Osteoblast (primary cell): ENCODE measurements around the gene TBC1D10A. TPM values are rescaled to one million over a fixed set of nuclear protein-coding genes. Genes with fewer than 3 reads are reported as not detected.

Experiments
- DNase-seq: peaks from one replicate; pipeline ENCODE4 v3.0.0; 2011; ENCODE audit warnings: low spot score, mixed read lengths; ENCODE audit not compliant: insufficient read length; ENCODE audit errors: missing footprints
- H2AFZ ChIP-seq: 2 replicates; pipeline ENCODE4 v1.6.0; 2011; ENCODE audit warnings: mild to moderate bottlenecking, low read length
- H3K27ac ChIP-seq: 2 replicates; pipeline ENCODE4 v1.5.1; 2011; ENCODE audit warnings: mild to moderate bottlenecking, low read depth, low read length, moderate library complexity
- H3K27me3 ChIP-seq: 2 replicates; pipeline ENCODE4 v1.6.0; 2012; ENCODE audit warnings: mild to moderate bottlenecking, control low read depth, inconsistent platforms, low read length, moderate library complexity; ENCODE audit not compliant: insufficient read depth
- H3K36me3 ChIP-seq: 2 replicates; pipeline ENCODE4 v1.5.1; 2011; ENCODE audit warnings: mild to moderate bottlenecking, low read length, control low read depth, moderate library complexity; ENCODE audit not compliant: insufficient read depth
- H3K4me1 ChIP-seq: 2 replicates; pipeline ENCODE4 v1.5.1; 2011; ENCODE audit warnings: mild to moderate bottlenecking, low read length, control low read depth, moderate library complexity; ENCODE audit not compliant: insufficient read depth
- H3K4me2 ChIP-seq: 2 replicates; pipeline ENCODE4 v1.6.0; 2011; ENCODE audit warnings: mild to moderate bottlenecking, low read length; ENCODE audit not compliant: insufficient read depth
- H3K4me3 ChIP-seq: fragments of 200-600 bp; sonication (generic); 3 replicates; pipeline ENCODE4 v1.5.1; 2012; ENCODE audit warnings: mild to moderate bottlenecking, low read length, inconsistent platforms; ENCODE audit not compliant: insufficient read depth
- H3K79me2 ChIP-seq: 2 replicates; pipeline ENCODE4 v1.6.0; 2012; ENCODE audit warnings: mild to moderate bottlenecking, low read length, control low read depth, inconsistent platforms; ENCODE audit not compliant: insufficient read depth
- H3K9me3 ChIP-seq: 2 replicates; pipeline ENCODE4 v1.5.1; 2011; ENCODE audit warnings: low read depth, low read length, control low read depth
- H4K20me1 ChIP-seq: 2 replicates; pipeline ENCODE4 v1.6.0; 2012; ENCODE audit warnings: mild to moderate bottlenecking, low read length, control low read depth; ENCODE audit not compliant: insufficient read depth
- CTCF ChIP-seq: IDR thresholded peaks from 2 replicates; pipeline ENCODE4 v1.5.1; 2011; ENCODE audit warnings: mild to moderate bottlenecking, low read depth, low read length, moderate library complexity; ENCODE audit errors: extremely low read depth
- total RNA-seq: library from RNA; depleted of rRNA; stranded (reverse); fragments of >200 nt; gene quantifications from 2 replicates; pipeline ENCODE4 v1.2.3, GENCODE V29; 2012

TBC1D10A gene
- total RNA-seq, 1 donor = 32.9 TPM

- Histone ChIP-seq H3K27me3 (no peaks in the 10 kb centered on the region), H3K4me3 (no peak overlapping the region), H4K20me1 (no peaks in the 10 kb centered on the region), H3K27ac (no peak overlapping the region), H3K79me2 (no peaks in the 10 kb centered on the region), H2AFZ (no peak overlapping the region), H3K36me3 (no peaks in the 10 kb centered on the region), H3K4me1 (no peaks in the 10 kb centered on the region), H3K9me3 (no peaks in the 10 kb centered on the region), H3K4me2 (no peak overlapping the region)
- TF ChIP-seq CTCF = no peak
- no peak for DNase-seq
Observed at GRCh38 chr22:30365891-30366290, 39.1 kb upstream of the TBC1D10A start.

- H3K9me3 ChIP-seq = no peaks in the 10 kb centered on the region
- H3K4me3 ChIP-seq = no peak overlapping the region
- H2AFZ ChIP-seq = no peak overlapping the region
- H3K27me3 ChIP-seq = no peaks in the 10 kb centered on the region
- no peaks in the 10 kb centered on the region for H3K4me1 ChIP-seq
- H3K36me3 ChIP-seq = no peaks in the 10 kb centered on the region
- H3K4me2 ChIP-seq = no peak overlapping the region
- TF ChIP-seq CTCF = no peak
- peak; percentile 13 for DNase-seq
- no peak overlapping the region for H3K27ac ChIP-seq
- H3K79me2 ChIP-seq = no peaks in the 10 kb centered on the region
- no peaks in the 10 kb centered on the region for H4K20me1 ChIP-seq
Observed at GRCh38 chr22:30362651-30363281, 36.0 kb upstream of the TBC1D10A start.

GRCh38 chr22:30361916-30362650 lies 35.3 kb upstream of the TBC1D10A start:
- H3K4me2 ChIP-seq = no peak overlapping the region
- H2AFZ ChIP-seq = no peak overlapping the region
- no peak for TF ChIP-seq CTCF
- no peaks in the 10 kb centered on the region for H3K36me3 ChIP-seq
- no peaks in the 10 kb centered on the region for H3K4me1 ChIP-seq
- no peak overlapping the region for H3K4me3 ChIP-seq
- DNase-seq = peak; percentile 62
- H4K20me1 ChIP-seq = no peaks in the 10 kb centered on the region
- no peaks in the 10 kb centered on the region for H3K79me2 ChIP-seq
- H3K27ac ChIP-seq = no peak overlapping the region
- H3K9me3 ChIP-seq = no peaks in the 10 kb centered on the region
- no peaks in the 10 kb centered on the region for H3K27me3 ChIP-seq

GRCh38 chr22:30358541-30358940 lies 31.8 kb upstream of the TBC1D10A start:
- H3K79me2 ChIP-seq = peaks cover 31% of the 10 kb centered on the region
- H4K20me1 ChIP-seq = peaks cover 28% of the 10 kb centered on the region
- H3K4me2 ChIP-seq = no peak overlapping the region
- TF ChIP-seq CTCF = no peak
- no peak for DNase-seq
- H3K9me3 ChIP-seq = no peaks in the 10 kb centered on the region
- no peaks in the 10 kb centered on the region for H3K36me3 ChIP-seq
- H3K27me3 ChIP-seq = no peaks in the 10 kb centered on the region
- no peak overlapping the region for H3K27ac ChIP-seq
- H3K4me3 ChIP-seq = no peak overlapping the region
- H3K4me1 ChIP-seq = peaks cover 17% of the 10 kb centered on the region
- no peak overlapping the region for H2AFZ ChIP-seq
